ENCODE results near the gene C1QTNF5.

Gene C1QTNF5

DNA sequence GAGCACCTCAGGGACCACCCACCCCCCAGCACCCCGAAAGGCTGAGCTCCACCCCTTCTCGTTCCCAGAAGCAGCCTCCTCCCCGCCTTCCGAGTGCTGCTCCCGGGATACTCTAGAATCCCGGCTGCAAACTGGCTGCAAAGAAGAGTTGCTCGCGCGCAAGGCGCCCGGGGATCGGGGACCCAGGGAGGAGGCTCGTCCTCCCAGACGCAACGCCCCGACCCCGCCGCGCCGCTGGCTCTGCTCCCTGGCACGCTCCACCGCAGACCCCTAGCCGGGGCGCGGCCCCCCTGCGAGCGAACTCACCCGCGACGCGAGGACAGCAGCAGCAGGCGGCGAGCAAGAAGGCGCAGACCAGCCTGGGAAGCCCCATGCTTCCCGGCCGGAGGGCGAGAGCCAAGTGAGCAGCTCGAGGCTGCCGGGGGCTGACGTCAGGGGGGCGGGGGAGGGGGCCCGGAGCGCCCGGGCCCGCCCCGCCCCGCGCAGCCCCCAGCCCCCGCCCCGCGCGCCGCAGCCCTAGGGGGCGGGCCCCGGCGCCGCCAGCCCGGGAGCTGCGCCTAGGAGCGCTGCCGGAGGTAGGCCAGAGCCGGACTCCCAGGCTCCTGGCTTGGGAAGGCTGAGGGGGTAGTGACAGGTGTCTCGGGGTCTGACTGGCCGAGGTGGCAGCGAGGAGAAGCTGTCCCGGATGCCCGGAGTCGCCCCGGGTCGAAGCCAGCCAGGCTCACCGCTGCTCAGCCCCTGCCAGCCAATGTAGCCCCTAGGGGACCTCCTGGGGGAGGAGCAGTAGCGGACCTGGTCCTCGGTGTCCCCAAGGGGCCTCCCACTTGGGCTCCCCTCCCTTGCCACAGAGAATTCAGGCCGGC lies 23.7 kb downstream of the C1QTNF5 start, which contains the start of gene MCAM:
Gene MCAM (minus strand): TSS at position 402 of the 863 bp plus-strand sequence. CDS start 29 bp downstream, at position 373.
- peak; percentile 9 for DNase-seq

DNA sequence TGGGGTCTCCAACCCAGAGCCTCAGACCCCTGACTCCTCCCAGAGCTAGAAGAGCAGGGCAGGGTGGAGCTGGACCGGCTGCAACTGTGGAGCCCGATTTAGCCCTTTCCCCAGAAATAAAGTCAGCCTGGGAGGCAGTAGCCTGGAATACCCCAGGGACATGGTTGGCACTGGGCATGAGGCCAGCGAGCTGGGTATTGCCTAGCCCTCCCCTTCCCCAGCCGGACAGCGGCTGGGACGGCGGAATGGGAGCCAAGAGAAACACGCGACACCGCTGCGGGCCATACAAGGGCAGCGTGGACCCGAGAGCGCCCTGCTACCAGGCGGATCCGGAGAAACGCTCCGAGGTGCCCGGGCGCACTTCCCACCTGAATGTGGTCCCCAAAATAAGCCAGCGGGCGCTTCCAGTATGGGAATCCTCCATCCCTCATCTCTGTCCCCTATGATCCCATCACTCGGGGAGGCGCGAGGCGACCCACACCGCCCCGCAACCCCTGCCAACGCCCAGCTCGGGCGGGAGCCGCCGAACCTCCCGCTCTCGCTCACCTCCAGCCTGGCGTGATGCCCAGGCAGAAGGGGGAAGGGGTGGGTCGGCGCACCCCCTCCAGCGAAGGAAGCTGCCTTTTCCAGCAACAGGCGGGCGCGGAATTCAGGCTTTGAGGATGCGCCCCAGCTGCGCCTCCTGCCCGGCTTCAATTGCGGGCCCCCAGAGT lies 24.5 kb downstream of the C1QTNF5 start:
- DNase-seq = no peak

DNA sequence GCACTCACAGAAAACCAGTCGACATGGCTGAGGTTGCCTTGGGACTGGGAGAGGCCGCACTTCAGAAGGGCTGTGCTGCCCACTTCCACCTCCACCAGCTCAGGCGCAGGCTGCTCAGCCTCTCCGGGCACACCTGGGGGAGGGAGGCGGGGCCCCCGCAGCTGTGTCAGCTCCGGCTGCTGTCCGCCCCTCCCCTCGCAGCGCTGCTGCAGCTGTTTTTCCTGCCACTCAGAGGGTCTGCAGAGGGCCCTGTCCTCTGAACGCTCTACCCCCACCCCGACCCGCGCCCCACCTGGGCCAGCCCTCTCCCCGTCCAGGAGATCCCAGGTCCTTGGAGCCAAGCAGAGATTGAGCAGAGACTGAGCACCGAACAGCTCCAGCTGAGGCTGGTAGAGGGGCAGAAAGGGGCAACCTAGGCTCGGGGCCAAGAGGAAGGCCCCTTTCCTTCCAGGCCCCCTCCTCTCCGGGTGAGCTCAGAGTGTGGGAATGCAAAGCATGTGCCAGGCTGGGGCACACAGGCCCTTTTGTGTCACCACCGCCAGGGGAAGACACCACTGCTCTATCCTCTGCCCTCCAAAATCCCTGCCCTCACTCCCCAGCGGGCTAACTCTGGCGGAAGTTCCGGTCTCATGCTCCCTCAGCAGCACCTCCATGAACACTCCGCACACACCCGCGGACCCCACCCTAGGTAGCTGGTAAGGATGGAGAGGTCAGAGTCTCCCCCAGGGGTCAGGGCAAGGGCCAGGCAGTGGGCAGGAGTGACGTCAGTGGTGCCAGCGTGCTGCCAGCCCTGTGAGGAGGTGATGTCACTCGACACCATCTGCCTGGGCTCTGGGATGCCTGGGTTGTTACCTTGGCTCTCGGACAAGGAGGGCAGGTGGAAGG lies 25.3 kb downstream of the C1QTNF5 start:
- DNase-seq = no peak

DNA sequence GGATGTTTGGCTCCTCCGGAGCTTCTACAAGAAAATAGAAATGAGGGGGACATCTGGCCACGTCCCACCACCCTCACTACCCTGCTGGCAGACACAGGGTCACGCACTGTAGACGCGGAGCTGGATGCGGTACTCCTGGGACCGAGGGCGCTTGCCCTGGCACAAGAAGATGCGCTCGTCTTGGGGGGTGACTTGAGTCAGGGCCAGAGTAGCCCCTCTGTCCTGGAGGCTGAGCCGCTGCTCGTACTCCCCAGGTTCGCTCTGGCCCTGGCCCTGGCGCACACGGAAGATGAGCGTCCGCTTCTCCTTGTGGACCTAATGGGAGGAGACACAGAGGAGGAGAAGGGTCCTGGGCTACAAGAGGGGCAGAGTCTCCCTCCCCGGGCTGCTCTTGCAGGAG lies 26.0 kb downstream of the C1QTNF5 start:
- DNase-seq = no peak

DNA sequence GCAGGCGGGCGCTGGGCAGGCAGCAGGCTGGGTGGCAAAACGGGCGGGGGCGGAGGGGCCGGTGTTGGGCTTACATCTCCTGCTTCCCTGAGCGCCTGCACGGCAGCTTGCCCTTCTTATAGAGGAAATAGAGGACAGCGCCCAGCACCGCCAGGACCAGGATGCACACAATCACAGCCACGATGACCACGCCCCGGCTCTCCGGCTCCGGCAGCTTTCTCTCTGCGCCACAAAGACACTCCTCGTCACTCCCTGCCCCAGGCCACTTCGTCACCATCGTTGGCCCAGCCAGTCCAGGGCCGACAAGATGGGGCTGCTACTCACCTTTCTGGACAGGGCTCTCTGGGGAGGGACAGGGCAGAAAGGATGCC lies 30.0 kb downstream of the C1QTNF5 start:
- no peak for DNase-seq

DNA sequence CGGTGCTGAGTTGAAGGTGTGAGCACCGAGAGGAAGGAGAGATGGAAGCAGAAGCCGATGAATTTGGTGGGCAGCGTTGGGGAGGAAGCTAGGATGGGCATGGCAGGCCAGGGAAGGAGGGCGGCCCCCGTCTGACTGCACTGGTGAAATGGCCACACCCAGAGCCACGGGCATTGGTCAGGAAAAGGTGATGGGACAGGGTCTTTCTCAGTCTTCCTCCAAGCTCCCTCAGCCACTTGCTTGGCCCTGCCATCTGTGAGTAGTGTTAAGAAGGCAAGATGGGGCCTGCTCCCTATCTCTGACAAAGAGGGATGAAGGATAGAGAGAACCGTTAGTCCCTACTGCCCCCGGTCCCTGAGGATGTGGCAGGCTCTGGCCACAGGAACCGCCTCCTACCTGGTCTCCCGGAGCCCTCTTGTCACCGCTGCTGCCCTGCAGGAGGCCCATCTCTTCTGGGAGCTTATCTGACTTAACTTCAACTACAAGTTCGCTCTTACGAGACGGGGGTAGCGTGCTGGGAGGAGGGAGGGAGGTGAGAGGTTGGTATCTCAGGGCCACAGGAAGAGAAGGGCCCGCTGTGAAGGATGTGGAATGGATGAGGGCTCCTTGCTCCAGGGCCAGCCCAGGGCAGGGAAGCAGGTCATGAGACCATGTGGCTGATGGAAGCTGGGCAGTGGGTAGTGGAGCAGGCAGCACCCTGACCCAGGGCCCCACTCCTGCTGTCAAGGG lies 30.6 kb downstream of the C1QTNF5 start:
- no peak for DNase-seq

DNA sequence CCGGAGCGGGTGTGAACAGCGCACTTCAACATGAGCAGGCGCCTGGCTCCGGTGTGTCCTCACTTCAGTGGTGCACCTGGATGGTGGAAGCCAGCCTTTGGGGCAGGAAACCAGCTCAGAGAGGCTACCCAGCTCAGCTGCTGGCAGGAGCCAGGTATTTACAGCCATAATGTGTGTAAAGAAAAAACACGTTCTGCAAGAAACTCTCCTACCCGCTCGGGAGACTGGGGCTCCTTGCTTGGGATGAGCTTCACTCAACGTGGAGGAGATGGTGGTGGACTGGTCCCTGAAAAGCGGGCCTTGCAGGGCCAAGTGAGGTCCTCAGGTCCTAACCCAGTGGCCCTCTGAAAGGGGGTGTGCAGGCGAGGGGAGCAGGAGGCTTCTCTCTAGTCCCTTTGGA lies 31.3 kb downstream of the C1QTNF5 start:
- no peak for DNase-seq

DNA sequence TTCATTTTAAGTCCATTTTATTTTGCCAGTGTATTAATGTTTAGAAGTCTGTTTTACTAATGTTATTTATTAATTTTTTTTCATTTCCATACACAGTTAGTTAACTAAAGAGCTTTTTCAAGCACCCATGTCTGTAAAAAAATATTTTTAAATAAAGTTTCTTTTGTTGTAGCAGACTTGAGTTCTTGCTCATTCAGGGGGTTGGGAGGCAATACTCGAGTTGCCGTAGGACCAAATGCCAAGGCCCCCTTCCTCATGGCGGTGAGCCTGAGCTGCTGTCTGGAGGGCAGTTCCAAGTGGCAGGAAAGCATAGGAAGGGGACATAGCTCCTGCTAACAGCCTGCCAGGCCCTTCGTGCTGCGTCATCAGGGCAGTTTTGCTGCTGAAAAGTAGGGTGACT lies 32.7 kb downstream of the C1QTNF5 start:
- no peak for DNase-seq

DNA sequence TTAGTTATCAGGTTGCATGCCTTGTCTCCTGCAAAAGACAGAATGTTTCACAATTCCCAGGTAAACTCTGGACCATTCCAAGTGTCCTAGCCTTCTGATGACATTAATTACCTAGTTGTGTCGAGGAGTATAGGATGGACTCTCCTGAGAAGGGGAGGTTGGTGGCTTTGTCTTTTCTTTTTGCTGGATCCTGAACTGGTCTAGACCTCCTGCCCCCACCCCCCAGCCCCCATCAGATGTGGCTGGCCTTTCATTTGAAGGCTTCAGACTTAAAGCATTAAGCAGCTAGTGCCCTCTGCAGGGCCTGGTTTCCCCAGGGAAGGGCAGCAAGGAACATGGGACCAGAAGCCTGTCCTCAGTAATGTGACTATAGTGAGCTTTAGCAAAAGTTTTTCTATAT lies 33.5 kb downstream of the C1QTNF5 start:
- DNase-seq = no peak

DNA sequence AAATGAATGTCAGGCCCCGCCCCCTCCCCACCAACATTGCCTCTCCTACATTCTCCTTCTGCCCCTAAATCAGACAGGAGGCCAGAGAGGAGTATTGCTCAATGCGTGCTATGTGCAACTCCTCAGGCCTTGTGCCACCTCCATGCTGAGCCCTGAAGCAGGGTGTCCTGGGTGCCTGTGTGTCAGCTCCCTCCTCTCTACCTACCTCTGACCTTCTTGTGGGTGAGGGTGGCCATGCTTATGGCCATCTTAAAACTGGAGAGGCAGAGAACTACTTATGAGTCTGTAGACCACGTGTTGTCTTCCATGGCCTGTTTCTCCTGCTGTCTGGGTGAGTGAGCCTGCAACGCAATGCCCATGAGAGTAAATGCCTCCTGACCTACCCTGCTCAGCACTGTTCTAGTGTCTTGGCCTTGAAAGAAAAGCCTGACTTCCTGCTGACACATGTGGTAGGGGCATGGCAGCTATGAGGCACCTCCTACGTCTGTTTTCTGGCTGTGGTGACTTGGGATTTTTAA lies 34.3 kb downstream of the C1QTNF5 start:
- DNase-seq = no peak

DNA sequence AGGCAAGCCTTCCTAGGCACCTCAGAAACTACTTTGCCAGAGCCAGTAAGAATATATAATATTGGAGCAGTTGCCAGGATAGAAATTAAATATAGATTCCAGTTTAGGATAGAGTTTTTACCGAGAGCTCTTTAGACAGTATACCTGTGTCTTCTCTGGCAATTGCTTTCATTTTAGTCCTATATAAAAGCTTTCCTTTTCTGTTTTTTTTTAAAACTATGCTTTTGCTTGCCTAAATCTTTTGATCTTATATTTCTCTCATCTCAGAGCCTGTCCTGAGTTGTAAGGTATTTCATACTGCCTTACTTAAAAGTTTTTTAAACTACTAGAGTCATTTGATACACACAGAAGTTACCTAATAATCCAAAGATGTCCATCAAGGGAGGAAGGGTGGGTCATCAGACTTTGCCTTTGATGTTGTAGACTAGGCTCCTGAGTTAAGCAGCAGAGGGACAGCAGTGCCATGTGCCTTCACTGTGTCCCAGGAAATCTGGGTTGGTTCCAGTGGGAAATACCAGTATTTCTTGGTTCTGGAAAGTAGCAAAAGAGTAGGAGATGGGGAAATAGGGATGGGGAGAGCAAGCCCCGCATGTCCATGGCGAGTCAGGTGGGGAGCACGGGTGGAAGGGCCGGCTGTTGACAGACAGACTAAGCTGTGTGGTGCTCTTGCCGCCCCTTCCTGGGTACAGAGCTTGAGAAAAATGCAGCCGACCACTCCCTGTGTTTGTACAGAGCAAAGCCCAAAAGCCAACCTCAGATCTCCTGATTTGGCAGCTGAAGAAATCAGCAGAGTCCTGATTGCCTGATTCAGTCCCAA lies 34.9 kb downstream of the C1QTNF5 start:
- DNase-seq = no peak

DNA sequence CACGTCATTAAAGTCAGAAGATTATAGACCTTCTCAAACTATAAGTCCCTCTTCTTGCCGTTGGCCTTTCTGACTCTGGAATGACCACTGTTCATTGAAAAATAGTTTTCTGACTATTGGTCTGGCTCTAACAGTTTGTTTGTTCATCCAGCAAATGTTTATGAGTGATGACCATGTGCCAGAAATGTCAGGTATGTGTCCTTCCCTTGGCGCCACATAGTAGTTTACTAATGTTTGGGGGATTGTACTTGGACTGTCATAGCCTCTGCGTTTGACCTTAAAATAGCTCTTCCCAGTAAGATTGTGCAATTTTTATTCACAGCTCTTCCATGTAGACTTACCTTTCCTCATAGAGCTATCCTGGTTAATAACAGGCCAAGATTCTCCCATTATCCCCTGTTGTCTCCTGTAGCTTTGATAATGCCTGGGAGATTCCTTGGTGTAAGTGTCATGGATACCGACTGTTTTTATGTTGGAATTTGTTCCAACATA lies 37.4 kb downstream of the C1QTNF5 start:
- DNase-seq = no peak

DNA sequence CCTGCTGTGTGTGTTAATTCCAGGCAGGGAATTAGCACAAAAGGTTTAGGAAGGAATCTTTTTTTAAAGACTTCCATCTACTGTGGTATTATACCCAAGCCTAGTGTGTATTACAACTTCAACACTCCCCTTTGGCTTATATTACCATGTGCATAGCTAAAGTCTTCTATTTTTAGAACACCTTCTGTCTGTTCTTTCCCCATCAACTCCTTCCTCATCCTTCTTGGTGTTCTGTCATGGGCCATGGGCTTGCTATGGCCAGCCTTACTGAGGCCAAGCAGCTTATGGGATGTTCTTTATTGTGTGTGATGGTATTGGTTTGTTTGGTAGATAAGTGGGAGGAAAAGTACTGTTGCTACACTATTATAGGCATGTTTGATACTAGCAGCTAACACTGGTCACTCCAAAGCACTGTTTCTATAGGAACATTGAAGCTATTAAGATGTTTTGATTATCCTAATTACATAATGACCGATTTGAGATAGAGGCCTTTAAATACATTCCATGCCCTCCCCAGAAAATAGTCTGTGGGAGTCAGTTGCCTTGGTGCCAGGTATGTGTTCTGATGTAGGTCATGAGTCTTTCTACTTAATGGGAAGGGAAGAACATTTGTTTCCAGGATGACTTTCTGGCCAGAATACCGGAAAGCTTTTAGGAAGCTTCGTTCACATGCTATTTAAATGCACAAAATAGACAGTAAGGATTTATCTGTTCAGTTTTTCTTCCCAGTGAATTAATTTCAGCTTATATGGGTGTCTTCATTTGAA lies 40.3 kb downstream of the C1QTNF5 start:
- no peak for DNase-seq

DNA sequence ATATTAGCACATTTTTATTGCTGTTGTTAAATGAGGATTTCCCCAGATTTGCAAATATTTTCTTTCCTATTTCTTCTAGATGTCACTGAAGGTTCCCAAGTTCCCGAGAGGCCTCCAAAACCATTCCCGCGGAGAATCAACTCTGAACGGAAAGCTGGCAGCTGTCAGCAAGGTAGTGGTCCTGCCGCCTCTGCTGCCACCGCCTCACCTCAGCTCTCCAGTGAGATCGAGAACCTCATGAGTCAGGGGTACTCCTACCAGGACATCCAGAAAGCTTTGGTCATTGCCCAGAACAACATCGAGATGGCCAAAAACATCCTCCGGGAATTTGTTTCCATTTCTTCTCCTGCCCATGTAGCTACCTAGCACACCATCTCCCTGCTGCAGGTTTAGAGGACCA lies 41.3 kb downstream of the C1QTNF5 start:
- no peak for DNase-seq

DNA sequence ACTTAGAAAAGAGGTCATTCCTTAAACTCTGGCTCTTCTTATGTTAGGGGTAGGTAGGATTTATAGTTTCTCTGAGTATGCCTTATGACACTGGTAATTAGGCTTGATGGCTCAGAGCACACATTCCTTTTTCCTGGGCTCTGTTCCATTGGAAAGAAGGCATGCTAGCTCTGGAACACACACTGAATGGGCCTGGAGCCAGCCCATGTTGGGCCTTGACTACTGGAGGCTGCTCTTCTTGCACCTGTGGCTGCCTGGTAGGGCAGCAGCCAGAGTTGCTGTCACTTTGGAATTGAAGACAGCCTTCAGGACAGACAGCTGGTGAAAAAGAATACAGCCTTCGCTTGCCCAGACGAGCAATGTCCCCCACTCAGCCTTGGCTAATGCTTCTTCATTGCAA lies 42.0 kb downstream of the C1QTNF5 start:
- DNase-seq = no peak

DNA sequence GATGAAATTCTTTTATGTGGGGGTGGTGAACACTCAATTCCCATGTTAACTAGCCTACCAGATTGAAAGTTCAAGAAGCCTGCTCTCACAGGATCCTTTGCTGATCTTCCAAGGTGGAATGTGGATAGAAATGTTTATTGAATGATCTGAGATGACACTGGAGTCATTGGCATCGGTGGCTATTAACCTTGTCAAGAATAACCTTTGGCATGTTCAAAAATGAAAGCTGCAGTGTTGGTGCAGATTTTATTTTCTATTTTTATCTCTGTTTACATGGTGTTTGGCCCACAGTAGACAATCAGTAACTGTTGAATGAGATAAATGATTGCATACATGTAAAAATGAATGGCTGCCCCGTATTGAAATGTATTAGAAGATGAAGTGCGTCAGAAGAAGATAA lies 42.7 kb downstream of the C1QTNF5 start:
- no peak for DNase-seq

DNA sequence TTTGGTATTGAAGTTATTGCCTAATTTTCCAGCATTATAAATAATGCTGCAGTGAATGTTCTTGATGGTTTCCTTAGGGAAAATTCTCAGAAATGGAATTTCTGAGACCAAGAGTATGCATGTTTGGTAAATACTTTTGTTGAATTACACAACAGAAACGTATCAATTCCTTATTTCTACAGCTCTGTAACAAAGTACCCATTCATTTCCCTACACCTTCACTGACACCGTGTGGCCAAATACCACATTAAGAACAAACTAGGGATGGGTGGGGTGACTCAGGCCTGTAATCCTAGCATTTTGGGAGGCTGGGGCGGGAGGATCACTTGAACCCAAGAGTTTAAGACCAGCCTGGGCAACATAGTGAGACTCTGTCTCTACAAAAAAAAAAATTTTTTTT lies 45.5 kb downstream of the C1QTNF5 start:
- no peak for DNase-seq

DNA sequence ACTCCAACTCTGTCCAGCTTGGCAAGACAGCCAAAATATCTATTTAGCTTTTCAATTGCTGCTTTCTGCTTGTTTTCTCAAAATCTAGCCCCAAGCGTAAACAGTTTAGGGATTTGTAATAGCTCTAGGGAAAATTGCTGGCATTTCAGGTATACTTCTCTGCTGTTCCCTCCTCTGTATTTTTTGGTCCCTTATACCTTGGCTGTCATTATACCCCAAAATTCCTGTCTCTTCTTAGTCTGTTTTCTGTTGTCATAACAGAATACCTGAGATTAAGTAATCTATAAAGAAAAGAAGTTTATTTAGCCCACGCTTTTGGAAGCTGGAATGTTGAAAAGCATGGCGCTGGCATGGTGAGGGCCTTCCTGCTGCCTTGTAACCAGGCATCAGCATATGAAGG lies 47.2 kb downstream of the C1QTNF5 start:
- no peak for DNase-seq

DNA sequence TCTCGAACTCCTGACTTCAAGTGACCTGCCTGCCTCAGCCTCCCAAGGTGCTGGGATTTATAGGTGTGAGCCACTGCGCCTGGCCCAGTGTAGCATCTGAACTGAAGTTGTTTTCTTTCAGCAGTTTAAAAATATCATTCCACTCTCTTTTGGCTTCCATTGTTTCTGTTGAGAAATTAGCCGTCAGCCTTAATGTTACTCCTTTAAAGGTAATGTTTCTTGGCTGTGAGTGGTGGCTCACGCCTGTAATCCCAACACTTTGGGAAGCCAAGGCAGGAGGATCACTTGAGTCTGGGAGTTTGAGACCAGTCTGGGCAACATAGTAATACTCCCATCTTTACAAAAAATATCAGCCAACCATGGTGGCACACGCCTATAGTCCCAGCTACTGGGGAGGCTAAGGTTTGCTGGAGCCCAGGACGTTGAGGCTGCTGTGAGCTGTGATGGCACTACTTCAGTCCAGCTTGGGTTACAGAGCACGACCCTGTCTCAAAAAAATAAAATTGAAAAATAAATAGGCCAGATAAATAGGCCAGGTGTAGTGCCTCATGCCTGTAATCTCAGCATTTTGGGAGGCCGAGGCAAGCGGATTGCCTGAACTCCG lies 49.7 kb downstream of the C1QTNF5 start:
- no peak for DNase-seq

All from NCI-H1436 treated with DMSO at 0.1 percent for 48 hours (cell line).